OCI-LY7 (cell line): ENCODE measurements around the gene NCEH1.

Experiments
- EZH2phosphoT487 ChIP-seq: fragments of 200-600 bp; sonication (generic); IDR thresholded peaks from 2 replicates; pipeline ENCODE4 v1.6.1; 2018; ENCODE audit warnings: low read depth, borderline replicate concordance, mild to moderate bottlenecking, mixed run types, antibody characterized with exemption, low read length, moderate library complexity, mixed read lengths
- TF ChIP-seq, protein P1 (sequence below): fragments of 200-600 bp; sonication (generic); conservative IDR thresholded peaks from 2 replicates; pipeline ENCODE4 v1.5.1; 2014; ENCODE audit warnings: mild to moderate bottlenecking, antibody characterized with exemption, low read length, moderate library complexity, mixed read lengths

DNA sequence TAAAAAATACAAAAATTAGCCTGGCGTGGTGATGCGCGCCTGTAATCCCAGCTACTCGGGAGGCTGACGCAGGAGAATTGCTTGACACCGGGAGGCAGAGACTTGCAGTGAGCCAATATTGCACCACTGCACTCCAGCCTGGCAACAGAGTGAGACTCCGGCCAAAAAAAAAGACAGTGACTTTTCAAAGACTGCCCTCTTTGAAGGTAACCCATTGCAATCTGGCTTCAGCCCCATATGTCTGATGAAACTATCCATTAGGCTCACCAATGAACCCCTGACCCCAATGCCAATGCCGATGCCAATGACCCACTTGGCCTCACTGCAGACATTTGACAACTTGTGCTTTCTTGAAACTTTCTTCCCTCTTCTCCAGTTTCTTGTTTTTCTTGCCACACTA, 54.3 kb downstream of the NCEH1 start:
- TF ChIP-seq, protein P1, sequence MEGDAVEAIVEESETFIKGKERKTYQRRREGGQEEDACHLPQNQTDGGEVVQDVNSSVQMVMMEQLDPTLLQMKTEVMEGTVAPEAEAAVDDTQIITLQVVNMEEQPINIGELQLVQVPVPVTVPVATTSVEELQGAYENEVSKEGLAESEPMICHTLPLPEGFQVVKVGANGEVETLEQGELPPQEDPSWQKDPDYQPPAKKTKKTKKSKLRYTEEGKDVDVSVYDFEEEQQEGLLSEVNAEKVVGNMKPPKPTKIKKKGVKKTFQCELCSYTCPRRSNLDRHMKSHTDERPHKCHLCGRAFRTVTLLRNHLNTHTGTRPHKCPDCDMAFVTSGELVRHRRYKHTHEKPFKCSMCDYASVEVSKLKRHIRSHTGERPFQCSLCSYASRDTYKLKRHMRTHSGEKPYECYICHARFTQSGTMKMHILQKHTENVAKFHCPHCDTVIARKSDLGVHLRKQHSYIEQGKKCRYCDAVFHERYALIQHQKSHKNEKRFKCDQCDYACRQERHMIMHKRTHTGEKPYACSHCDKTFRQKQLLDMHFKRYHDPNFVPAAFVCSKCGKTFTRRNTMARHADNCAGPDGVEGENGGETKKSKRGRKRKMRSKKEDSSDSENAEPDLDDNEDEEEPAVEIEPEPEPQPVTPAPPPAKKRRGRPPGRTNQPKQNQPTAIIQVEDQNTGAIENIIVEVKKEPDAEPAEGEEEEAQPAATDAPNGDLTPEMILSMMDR: no peak
- no peak for TF ChIP-seq EZH2phosphoT487
